ENCODE data around the gene XPO6.

DNA sequence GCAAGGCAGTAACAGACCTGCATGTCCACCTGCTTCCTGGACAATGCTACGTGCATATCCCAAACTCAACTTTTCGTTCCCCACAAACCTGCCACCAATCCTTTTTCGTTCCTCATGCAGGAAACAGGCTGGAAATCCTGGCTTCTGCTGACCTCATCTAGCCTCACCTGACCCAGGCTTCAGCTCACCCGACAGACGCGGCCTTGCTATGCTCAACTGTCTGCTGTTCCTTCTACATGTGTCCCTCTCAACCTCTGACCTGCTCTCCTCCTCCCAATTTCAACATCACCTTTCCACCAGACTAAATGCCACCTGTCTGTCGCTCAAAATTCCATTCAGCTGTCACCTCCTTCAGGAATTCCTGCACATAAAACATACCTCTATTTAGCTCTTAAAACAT is 44.5 kb downstream of the XPO6 start:
- TF ChIP-seq, protein P1, sequence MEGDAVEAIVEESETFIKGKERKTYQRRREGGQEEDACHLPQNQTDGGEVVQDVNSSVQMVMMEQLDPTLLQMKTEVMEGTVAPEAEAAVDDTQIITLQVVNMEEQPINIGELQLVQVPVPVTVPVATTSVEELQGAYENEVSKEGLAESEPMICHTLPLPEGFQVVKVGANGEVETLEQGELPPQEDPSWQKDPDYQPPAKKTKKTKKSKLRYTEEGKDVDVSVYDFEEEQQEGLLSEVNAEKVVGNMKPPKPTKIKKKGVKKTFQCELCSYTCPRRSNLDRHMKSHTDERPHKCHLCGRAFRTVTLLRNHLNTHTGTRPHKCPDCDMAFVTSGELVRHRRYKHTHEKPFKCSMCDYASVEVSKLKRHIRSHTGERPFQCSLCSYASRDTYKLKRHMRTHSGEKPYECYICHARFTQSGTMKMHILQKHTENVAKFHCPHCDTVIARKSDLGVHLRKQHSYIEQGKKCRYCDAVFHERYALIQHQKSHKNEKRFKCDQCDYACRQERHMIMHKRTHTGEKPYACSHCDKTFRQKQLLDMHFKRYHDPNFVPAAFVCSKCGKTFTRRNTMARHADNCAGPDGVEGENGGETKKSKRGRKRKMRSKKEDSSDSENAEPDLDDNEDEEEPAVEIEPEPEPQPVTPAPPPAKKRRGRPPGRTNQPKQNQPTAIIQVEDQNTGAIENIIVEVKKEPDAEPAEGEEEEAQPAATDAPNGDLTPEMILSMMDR (IDR thresholded peaks at IDR 0.05; ENCODE audit: insufficient read depth, low read length) = no peak
- TF ChIP-seq POLR2AphosphoS5 (IDR thresholded peaks at IDR 0.05; ENCODE audit: low read depth) (no peak), GABPA (IDR thresholded peaks at IDR 0.05; ENCODE audit: low read depth) (no peak), SPI1 (IDR thresholded peaks at IDR 0.05; ENCODE audit: borderline replicate concordance, low read depth) (no peak)
- TF ChIP-seq, protein P2, sequence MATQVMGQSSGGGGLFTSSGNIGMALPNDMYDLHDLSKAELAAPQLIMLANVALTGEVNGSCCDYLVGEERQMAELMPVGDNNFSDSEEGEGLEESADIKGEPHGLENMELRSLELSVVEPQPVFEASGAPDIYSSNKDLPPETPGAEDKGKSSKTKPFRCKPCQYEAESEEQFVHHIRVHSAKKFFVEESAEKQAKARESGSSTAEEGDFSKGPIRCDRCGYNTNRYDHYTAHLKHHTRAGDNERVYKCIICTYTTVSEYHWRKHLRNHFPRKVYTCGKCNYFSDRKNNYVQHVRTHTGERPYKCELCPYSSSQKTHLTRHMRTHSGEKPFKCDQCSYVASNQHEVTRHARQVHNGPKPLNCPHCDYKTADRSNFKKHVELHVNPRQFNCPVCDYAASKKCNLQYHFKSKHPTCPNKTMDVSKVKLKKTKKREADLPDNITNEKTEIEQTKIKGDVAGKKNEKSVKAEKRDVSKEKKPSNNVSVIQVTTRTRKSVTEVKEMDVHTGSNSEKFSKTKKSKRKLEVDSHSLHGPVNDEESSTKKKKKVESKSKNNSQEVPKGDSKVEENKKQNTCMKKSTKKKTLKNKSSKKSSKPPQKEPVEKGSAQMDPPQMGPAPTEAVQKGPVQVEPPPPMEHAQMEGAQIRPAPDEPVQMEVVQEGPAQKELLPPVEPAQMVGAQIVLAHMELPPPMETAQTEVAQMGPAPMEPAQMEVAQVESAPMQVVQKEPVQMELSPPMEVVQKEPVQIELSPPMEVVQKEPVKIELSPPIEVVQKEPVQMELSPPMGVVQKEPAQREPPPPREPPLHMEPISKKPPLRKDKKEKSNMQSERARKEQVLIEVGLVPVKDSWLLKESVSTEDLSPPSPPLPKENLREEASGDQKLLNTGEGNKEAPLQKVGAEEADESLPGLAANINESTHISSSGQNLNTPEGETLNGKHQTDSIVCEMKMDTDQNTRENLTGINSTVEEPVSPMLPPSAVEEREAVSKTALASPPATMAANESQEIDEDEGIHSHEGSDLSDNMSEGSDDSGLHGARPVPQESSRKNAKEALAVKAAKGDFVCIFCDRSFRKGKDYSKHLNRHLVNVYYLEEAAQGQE (IDR thresholded peaks at IDR 0.05; ENCODE audit: insufficient replicate concordance, low read depth) = no peak

Data from HL-60 (cell line).